ENCODE results near the gene LTBP1.
"Not testable (repeated sequence)": the region's sequence is repeated elsewhere in the genome, so short reads cannot be mapped to it uniquely, and the experiment has no call there.

LTBP1 gene

DNA sequence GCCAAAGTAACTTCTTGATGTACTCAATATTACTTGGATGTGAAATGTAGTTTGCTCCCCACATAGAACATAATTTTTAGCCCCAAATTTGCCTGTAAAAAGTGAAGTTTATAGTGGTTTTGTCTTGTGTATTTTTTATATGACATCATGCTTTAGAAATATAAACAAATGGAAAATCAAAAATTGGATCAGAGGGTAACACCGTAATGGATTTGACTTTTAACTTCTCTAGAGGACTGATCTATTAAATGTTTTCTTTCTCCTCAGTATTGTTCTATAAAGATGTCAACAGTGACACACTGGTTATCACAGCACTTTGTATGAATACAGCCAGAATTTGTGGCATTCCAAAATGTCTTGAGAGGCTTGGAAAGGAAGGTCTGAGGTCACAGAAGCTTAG lies 484.1 kb downstream of the LTBP1 start:
- Histone ChIP-seq H3K4me1 (ENCODE audit: control insufficient read depth in 1 of 2, insufficient read depth in 2 of 2, low read length in 2 of 2) (no peaks in the 10 kb centered on the region), H3K4me3 (ENCODE audit: low read depth in 1 of 2, low read length in 2 of 2) (no peak overlapping the region), H3K36me3 (ENCODE audit: control insufficient read depth in 1 of 2, insufficient read depth in 2 of 2, low read length in 2 of 2) (no peaks in the 10 kb centered on the region), H3K27ac (ENCODE audit: low read length) (no peak overlapping the region), H3K27me3 (ENCODE audit: low read depth, low read length) (no peaks in the 10 kb centered on the region), H3K9me3 (ENCODE audit: control insufficient read depth in 1 of 2, low read length in 2 of 2) (no peaks in the 10 kb centered on the region)

DNA sequence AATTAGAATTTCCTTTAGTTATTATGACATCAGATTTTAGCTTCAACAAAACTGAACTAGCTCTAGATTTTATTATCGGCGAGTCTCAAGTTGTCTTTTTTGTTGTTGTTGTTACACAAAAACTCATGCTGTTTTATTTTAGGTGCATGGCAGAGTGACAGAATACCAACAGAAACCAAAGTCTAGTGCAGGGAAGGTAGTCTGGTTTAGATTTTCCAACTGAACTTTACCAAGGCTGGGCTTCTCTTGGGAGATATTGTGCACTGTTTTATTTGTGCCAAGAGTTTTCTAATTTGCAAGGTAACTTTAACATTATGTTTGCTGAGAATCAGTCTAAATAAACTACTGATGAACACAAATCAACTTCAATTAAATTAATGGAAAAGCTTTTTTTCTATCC lies 486.1 kb downstream of the LTBP1 start:
- no peaks in the 10 kb centered on the region for H3K36me3 ChIP-seq (ENCODE audit: control insufficient read depth in 1 of 2, insufficient read depth in 2 of 2, low read length in 2 of 2)
- H3K27me3 ChIP-seq (ENCODE audit: low read depth, low read length) = no peaks in the 10 kb centered on the region
- no peaks in the 10 kb centered on the region for H3K4me1 ChIP-seq (ENCODE audit: control insufficient read depth in 1 of 2, insufficient read depth in 2 of 2, low read length in 2 of 2)
- H3K27ac ChIP-seq (ENCODE audit: low read length) = no peak overlapping the region
- no peak overlapping the region for H3K4me3 ChIP-seq (ENCODE audit: low read depth in 1 of 2, low read length in 2 of 2)
- H3K9me3 ChIP-seq (ENCODE audit: control insufficient read depth in 1 of 2, low read length in 2 of 2) = no peaks in the 10 kb centered on the region

DNA sequence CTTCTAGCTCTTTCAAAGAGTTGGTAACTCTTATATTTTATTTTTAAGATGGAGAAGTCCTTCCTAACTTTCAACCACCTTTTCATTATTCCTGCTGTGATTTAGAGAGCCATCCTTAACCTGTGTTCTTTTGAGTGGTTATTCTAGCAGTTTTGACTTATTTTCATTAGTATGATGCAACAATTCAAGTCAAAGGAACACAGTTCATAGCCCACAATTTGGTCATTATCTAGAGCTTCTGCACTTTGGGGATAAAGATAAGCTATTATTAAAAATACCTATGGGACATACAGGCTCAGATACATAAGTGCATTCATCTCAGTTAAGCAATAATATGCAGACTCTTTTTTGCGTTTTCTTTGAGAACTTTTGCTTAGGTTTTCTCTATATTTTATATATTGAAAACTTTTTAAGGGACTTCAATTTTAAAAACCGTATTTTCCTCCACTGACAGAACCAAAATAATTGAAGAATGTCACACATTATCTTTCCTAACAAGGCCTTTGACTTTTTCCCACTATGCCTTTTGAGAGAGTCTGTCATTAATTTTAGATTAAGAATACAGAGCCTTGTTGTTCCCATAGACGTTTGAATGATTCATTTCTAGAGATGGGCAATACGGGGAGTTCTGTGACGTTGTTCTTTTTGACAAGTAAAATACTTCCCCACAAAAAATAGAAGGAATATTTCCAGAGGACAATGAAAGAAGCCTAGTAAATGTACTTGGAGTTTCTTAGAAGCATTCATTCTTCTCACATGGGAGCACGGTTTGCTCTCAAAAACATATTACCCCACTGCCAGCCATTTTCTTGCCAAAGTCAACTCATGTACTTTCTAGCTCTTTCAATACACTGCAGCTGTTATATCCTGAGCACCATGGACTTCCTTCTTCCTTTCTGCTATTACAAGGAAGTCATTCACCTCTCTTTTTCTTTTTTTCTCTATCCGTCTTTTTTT lies 486.8 kb downstream of the LTBP1 start:
- Histone ChIP-seq H3K9me3 (ENCODE audit: control insufficient read depth in 1 of 2, low read length in 2 of 2) (no peaks in the 10 kb centered on the region), H3K4me3 (ENCODE audit: low read depth in 1 of 2, low read length in 2 of 2) (no peak overlapping the region), H3K36me3 (ENCODE audit: control insufficient read depth in 1 of 2, insufficient read depth in 2 of 2, low read length in 2 of 2) (no peaks in the 10 kb centered on the region), H3K27ac (ENCODE audit: low read length) (no peak overlapping the region), H3K27me3 (ENCODE audit: low read depth, low read length) (no peaks in the 10 kb centered on the region), H3K4me1 (ENCODE audit: control insufficient read depth in 1 of 2, insufficient read depth in 2 of 2, low read length in 2 of 2) (no peaks in the 10 kb centered on the region)

DNA sequence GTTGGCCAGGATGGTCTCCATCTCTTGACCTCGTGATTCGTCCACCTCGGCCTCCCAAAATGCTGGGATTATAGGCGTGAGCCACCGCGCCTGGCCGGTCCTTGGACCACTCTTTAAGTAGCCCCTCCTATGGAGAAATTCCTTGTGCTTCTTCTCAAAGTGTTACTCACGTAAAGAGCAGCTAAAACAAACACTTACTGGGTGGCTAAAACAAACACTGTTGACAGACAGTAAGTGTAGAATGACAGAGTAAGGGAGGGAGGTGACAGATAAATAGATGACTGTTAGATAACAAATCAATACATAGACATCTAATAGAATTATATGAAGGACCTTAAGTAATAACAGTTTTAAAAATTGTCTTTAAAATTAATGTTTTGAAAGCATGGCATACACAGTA lies 488.8 kb downstream of the LTBP1 start:
- Histone ChIP-seq H3K27ac (ENCODE audit: low read length) (no peak overlapping the region), H3K4me1 (ENCODE audit: control insufficient read depth in 1 of 2, insufficient read depth in 2 of 2, low read length in 2 of 2) (no peaks in the 10 kb centered on the region)

DNA sequence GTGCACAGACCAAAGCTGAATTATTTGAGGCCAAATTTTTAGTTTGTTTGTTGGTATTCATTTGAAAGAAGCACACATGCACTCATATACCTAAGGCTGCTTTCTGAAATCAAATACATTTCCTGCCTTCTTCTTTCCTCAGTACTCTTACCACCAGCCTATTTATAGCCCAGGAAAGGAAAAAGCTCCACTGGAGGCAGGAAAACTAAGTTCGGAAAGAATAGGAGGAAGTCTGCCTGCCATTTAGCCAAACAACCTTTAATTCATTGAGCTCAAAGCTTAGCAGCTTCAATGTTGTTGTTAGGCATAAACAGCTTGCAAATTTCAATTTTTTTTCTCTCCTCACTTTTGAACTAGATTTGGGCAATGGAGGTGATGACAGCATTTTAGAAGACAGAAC lies 489.3 kb downstream of the LTBP1 start:
- H3K9me3 ChIP-seq (ENCODE audit: control insufficient read depth in 1 of 2, low read length in 2 of 2) = no peaks in the 10 kb centered on the region
- H3K4me3 ChIP-seq (ENCODE audit: low read depth in 1 of 2, low read length in 2 of 2) = no peak overlapping the region
- no peak overlapping the region for H3K27ac ChIP-seq (ENCODE audit: low read length)
- H3K27me3 ChIP-seq (ENCODE audit: low read depth, low read length) = no peaks in the 10 kb centered on the region
- H3K36me3 ChIP-seq (ENCODE audit: control insufficient read depth in 1 of 2, insufficient read depth in 2 of 2, low read length in 2 of 2) = no peaks in the 10 kb centered on the region
- H3K4me1 ChIP-seq (ENCODE audit: control insufficient read depth in 1 of 2, insufficient read depth in 2 of 2, low read length in 2 of 2) = no peaks in the 10 kb centered on the region

More for the DNA sequence above, 488.8 kb downstream of the LTBP1 start:
- no peaks in the 10 kb centered on the region for H3K27me3 ChIP-seq (ENCODE audit: low read depth, low read length)
- H3K36me3 ChIP-seq (ENCODE audit: control insufficient read depth in 1 of 2, insufficient read depth in 2 of 2, low read length in 2 of 2) = no peaks in the 10 kb centered on the region
- H3K9me3 ChIP-seq (ENCODE audit: control insufficient read depth in 1 of 2, low read length in 2 of 2) = no peaks in the 10 kb centered on the region
- H3K4me3 ChIP-seq (ENCODE audit: low read depth in 1 of 2, low read length in 2 of 2) = no peak overlapping the region

DNA sequence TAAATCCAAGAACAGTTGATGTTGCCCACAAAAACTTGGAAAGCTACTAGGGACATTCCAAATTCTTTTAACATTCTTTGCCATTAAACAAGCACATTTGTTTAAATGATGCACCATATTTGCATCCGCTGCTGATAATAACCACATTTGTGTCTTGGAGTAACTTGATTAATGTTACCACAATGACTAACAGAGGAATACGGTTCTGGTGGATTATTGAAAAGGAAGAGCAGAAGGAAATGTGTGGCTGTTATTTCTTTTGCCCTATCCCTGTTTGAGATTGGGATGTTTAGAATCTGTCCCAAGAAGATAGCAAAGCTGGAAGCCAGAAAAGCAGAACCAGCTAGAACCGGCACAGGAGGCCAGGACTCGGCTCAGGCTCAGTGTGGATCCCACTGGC lies 490.5 kb downstream of the LTBP1 start:
- Histone ChIP-seq H3K9me3 (ENCODE audit: control insufficient read depth in 1 of 2, low read length in 2 of 2) (no peaks in the 10 kb centered on the region), H3K36me3 (ENCODE audit: control insufficient read depth in 1 of 2, insufficient read depth in 2 of 2, low read length in 2 of 2) (no peaks in the 10 kb centered on the region), H3K27me3 (ENCODE audit: low read depth, low read length) (no peaks in the 10 kb centered on the region), H3K4me1 (ENCODE audit: control insufficient read depth in 1 of 2, insufficient read depth in 2 of 2, low read length in 2 of 2) (no peaks in the 10 kb centered on the region), H3K27ac (ENCODE audit: low read length) (no peak overlapping the region), H3K4me3 (ENCODE audit: low read depth in 1 of 2, low read length in 2 of 2) (no peak overlapping the region)

DNA sequence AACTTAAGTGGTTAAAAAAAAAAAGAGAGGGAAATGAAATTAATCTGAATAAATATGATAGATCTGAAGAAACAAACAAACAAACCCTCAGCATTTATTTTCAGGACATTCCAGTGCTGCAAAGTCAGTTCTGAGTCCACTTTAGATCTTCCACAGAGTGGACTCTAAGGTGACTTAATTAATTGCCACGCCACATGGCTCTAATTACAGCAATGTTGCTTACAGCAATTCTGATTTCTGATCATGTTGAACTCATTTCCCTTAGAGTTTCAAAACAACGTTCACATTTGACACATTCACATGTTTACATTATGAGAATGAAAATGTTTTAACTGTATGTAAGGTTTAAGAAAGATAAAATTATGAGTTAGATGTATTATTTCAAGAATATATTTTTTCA lies 491.1 kb downstream of the LTBP1 start:
- H3K4me1 ChIP-seq (ENCODE audit: control insufficient read depth in 1 of 2, insufficient read depth in 2 of 2, low read length in 2 of 2) = no peaks in the 10 kb centered on the region
- no peaks in the 10 kb centered on the region for H3K9me3 ChIP-seq (ENCODE audit: control insufficient read depth in 1 of 2, low read length in 2 of 2)
- no peak overlapping the region for H3K4me3 ChIP-seq (ENCODE audit: low read depth in 1 of 2, low read length in 2 of 2)
- no peaks in the 10 kb centered on the region for H3K27me3 ChIP-seq (ENCODE audit: low read depth, low read length)
- H3K27ac ChIP-seq (ENCODE audit: low read length) = no peak overlapping the region
- H3K36me3 ChIP-seq (ENCODE audit: control insufficient read depth in 1 of 2, insufficient read depth in 2 of 2, low read length in 2 of 2) = no peaks in the 10 kb centered on the region

DNA sequence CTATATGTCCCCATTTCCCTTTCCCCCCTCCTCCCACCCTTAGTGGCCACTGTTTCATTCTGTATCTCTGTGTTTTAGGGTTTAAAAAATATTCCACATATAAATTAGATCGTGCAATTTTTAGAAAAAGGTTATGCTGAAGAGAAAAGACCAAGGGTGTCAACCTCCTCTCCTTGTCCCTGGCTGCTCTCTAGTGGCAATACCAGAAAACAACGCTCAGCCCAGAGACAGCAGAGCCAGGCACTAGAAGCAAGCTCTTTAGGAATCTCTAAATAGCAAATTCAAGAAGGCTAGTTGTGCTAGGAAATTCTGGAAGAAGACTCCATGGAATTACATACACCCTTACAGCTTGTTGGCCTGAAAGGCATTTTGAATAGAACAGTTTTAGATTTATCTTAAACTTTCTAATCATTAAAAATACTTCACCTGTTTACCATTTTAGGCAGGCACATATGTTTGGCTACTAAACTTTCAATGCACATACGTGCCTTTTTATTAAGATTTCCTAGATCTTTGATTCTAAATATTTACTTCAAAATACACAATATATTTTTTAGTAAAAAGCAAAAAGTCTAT lies 494.6 kb downstream of the LTBP1 start:
- Histone ChIP-seq H3K9me3 (ENCODE audit: control insufficient read depth in 1 of 2, low read length in 2 of 2) (no peaks in the 10 kb centered on the region), H3K27me3 (ENCODE audit: low read depth, low read length) (no peaks in the 10 kb centered on the region), H3K27ac (ENCODE audit: low read length) (no peak overlapping the region), H3K4me1 (ENCODE audit: control insufficient read depth in 1 of 2, insufficient read depth in 2 of 2, low read length in 2 of 2) (no peaks in the 10 kb centered on the region), H3K36me3 (ENCODE audit: control insufficient read depth in 1 of 2, insufficient read depth in 2 of 2, low read length in 2 of 2) (no peaks in the 10 kb centered on the region), H3K4me3 (ENCODE audit: low read depth in 1 of 2, low read length in 2 of 2) (no peak overlapping the region)

DNA sequence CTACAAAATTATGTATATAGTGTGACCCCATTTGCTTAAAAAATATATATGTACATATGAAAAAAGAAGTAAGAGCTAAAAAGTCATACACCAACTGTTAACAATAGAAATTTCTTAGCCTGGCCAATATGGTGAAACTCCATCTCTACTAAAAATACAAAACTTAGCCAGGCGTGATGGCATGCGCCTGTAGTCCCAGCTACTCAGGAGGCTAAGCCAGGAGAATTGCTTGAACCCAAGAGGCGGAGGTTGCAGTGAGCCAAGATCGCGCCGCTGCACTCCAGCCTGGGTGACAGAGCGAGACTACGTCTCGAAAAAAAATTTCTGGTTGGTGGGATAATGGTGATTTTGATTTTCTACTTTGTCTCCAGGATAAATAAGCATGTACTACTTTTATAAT lies 495.3 kb downstream of the LTBP1 start:
- not testable (repeated sequence) for H3K36me3 ChIP-seq (ENCODE audit: control insufficient read depth in 1 of 2, insufficient read depth in 2 of 2, low read length in 2 of 2); H3K4me3 ChIP-seq (ENCODE audit: low read depth in 1 of 2, low read length in 2 of 2); H3K9me3 ChIP-seq (ENCODE audit: control insufficient read depth in 1 of 2, low read length in 2 of 2); H3K27me3 ChIP-seq (ENCODE audit: low read depth, low read length); H3K27ac ChIP-seq (ENCODE audit: low read length); H3K4me1 ChIP-seq (ENCODE audit: control insufficient read depth in 1 of 2, insufficient read depth in 2 of 2, low read length in 2 of 2)

DNA sequence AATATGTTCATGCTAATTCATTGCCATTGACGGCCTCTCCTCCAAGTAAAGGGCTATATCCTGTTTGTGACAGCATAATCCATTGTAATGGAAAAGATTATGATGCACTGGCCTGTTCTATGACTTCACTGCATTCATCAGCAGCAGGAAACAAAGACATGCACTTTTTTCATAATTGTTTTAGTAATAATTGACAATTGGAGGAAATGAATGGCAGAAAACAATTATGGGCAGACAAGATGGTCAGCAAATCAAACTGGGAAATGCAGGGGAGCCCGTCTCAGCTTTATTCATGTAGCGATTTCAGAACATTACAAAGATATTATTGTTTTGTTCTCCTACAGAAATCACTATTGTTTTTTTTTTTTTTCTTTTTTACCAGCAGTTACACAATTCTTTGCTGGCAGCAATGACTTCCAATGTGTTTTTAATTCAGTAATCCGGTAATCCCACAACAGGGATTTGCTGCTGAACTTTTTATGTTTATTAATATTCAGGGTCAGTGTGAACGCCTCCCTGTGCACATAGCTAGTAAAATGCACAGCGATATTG lies 495.9 kb downstream of the LTBP1 start:
- Histone ChIP-seq H3K27me3 (ENCODE audit: low read depth, low read length) (no peaks in the 10 kb centered on the region), H3K36me3 (ENCODE audit: control insufficient read depth in 1 of 2, insufficient read depth in 2 of 2, low read length in 2 of 2) (no peaks in the 10 kb centered on the region), H3K4me3 (ENCODE audit: low read depth in 1 of 2, low read length in 2 of 2) (no peak overlapping the region), H3K9me3 (ENCODE audit: control insufficient read depth in 1 of 2, low read length in 2 of 2) (no peaks in the 10 kb centered on the region), H3K27ac (ENCODE audit: low read length) (no peak overlapping the region), H3K4me1 (ENCODE audit: control insufficient read depth in 1 of 2, insufficient read depth in 2 of 2, low read length in 2 of 2) (no peaks in the 10 kb centered on the region)

DNA sequence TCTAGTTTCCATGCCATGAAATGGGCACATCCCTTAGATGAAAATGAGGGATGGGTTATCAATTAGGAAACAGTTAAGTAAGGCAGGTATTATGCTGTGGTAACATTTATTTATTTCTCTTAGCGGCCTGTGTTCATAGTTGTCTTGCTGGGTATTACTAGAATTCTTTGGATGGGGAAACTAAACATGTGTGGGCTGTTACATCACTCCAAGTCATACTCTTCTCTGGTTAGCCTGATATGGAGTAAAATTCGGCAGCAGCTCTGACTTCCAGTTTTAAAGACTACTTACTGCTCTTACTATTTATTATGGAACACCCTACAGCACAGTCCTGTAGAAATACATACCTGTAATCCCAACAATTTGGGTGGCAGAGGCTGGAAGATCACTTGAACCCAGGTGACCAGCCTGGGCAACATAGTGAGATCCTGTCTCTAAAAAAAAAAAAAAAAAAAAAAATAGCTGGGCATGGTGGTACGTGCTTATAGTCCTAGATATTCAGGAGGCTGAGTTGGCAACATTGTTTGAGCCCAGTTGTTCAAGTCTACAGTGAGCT lies 496.6 kb downstream of the LTBP1 start:
- no peak overlapping the region for H3K27ac ChIP-seq (ENCODE audit: low read length)
- H3K4me1 ChIP-seq (ENCODE audit: control insufficient read depth in 1 of 2, insufficient read depth in 2 of 2, low read length in 2 of 2) = no peaks in the 10 kb centered on the region
- no peaks in the 10 kb centered on the region for H3K36me3 ChIP-seq (ENCODE audit: control insufficient read depth in 1 of 2, insufficient read depth in 2 of 2, low read length in 2 of 2)
- no peaks in the 10 kb centered on the region for H3K9me3 ChIP-seq (ENCODE audit: control insufficient read depth in 1 of 2, low read length in 2 of 2)
- H3K4me3 ChIP-seq (ENCODE audit: low read depth in 1 of 2, low read length in 2 of 2) = no peak overlapping the region
- H3K27me3 ChIP-seq (ENCODE audit: low read depth, low read length) = no peaks in the 10 kb centered on the region
